H1 (cell line): ENCODE data around the gene IRF3. TPM values are rescaled to one million over a fixed set of nuclear protein-coding genes. Genes with fewer than 3 reads are reported as not detected.

Experiments
- CTCF ChIA-PET: fragments of 300-600 bp; sonication (Branson Sonifier 250); formaldehyde crosslinking; loops from one replicate; lab custom pipeline; 2021; ENCODE audit not compliant: partially characterized antibody; lab: Charles Lee
- POLR2A ChIA-PET: fragments of 300-600 bp; sonication (Branson Sonifier 250); formaldehyde crosslinking; loops from one replicate; lab custom pipeline; 2021; ENCODE audit warnings: inconsistent platforms; ENCODE audit not compliant: partially characterized antibody; lab: Charles Lee
- DNase-seq, 2 experiments: peaks; one replicate each; pipeline versions ENCODE4 v3.0.0 to v3.0.0-alpha.2; 2010 to 2022; ENCODE audit warnings: low spot score in 2 of 2, low read depth in 1 of 2, mixed read lengths in 1 of 2
- FAIRE-seq: peaks from 2 replicates; lab custom pipeline; 2011; peaks lifted over from hg19 to GRCh38; lab: Jason Lieb, UNC
- H2AFZ ChIP-seq: 2 replicates; pipeline ENCODE4 v1.8.1; 2012; ENCODE audit warnings: low read length, inconsistent platforms
- H2AK5ac ChIP-seq: 2 replicates; pipeline ENCODE4 v1.6.1; 2013; ENCODE audit warnings: low read depth, low read length
- H2BK120ac ChIP-seq: replicated peaks from 2 replicates; pipeline ENCODE3; 2013; ENCODE audit warnings: low read depth, low read length, inconsistent platforms
- H2BK12ac ChIP-seq: 2 replicates; pipeline ENCODE4 v1.6.1; 2013; ENCODE audit warnings: low read depth, low read length
- H2BK15ac ChIP-seq: 2 replicates; pipeline ENCODE4 v1.6.1; 2013; ENCODE audit warnings: low read length
- H2BK20ac ChIP-seq: 2 replicates; pipeline ENCODE4 v1.6.1; 2013; ENCODE audit warnings: low read length
- H2BK5ac ChIP-seq: 2 replicates; pipeline ENCODE4 v1.6.1; 2013; ENCODE audit warnings: low read depth, low read length
- H3K14ac ChIP-seq: 2 replicates; pipeline ENCODE4 v1.6.1; 2013; ENCODE audit warnings: inconsistent platforms; ENCODE audit not compliant: insufficient read length
- H3K18ac ChIP-seq: 2 replicates; pipeline ENCODE4 v1.6.1; 2013; ENCODE audit warnings: low read length; ENCODE audit errors: extremely low read depth
- H3K23ac ChIP-seq: 2 replicates; pipeline ENCODE4 v1.6.1; 2013; ENCODE audit warnings: inconsistent platforms; ENCODE audit not compliant: insufficient read length
- H3K23me2 ChIP-seq: 2 replicates; pipeline ENCODE4 v1.6.1; 2013; ENCODE audit warnings: low read depth, low read length
- H3K27ac ChIP-seq: 2 replicates; pipeline ENCODE4 v1.6.1; 2011; ENCODE audit warnings: low read depth, low read length, inconsistent platforms
- H3K27me3 ChIP-seq, 4 experiments: replicated peaks in 1 of 4; 1 replicate in 1 of 4; 2 replicates in 3 of 4; pipeline versions ENCODE4 v1.6.1 to v1.8.1; 2011 to 2013; ENCODE audit warnings: low read length in 3 of 4, mild to moderate bottlenecking in 3 of 4, inconsistent platforms in 2 of 4, mixed read lengths in 2 of 4, moderate library complexity in 1 of 4; ENCODE audit not compliant: control insufficient read depth in 3 of 4, insufficient read depth in 3 of 4; ENCODE audit errors: extremely low read depth in 1 of 4
- H3K36me3 ChIP-seq, 4 experiments: 2 replicates each; pipeline versions ENCODE4 v1.6.1 to v1.8.1; 2011 to 2013; ENCODE audit warnings: mild to moderate bottlenecking in 4 of 4, low read length in 3 of 4, moderate library complexity in 2 of 4, control low read depth in 1 of 4, inconsistent platforms in 1 of 4; ENCODE audit not compliant: insufficient read depth in 4 of 4, control insufficient read depth in 2 of 4
- H3K4ac ChIP-seq: replicated peaks from 2 replicates; pipeline ENCODE3; 2013; ENCODE audit warnings: low read length, low read depth, mixed read lengths, inconsistent platforms; ENCODE audit not compliant: insufficient read length
- H3K4me1 ChIP-seq, 4 experiments: replicated peaks in 1 of 4; 1 replicate in 1 of 4; 2 replicates in 3 of 4; pipeline versions ENCODE4 v1.6.1 to v1.8.1; 2011 to 2013; ENCODE audit warnings: low read length in 3 of 4, inconsistent platforms in 2 of 4, mixed read lengths in 1 of 4; ENCODE audit not compliant: insufficient read depth in 4 of 4, control insufficient read depth in 3 of 4
- H3K4me2 ChIP-seq, 2 experiments: 2 replicates each; pipeline versions ENCODE4 v1.6.1 to v1.8.1; 2011 to 2013; ENCODE audit warnings: low read depth in 2 of 2, low read length in 2 of 2, control low read depth in 1 of 2, inconsistent platforms in 1 of 2, mild to moderate bottlenecking in 1 of 2; ENCODE audit not compliant: insufficient read depth in 1 of 2
- H3K4me3 ChIP-seq, 4 experiments: fragments of 200-600, 300-600 bp in 1 of 4; sonication (generic), shearing (Covaris generic), sonication (Bioruptor Twin) in 1 of 4; 2 replicates each; pipeline versions ENCODE4 v1.5.1 to v1.8.1; 2011 to 2016; ENCODE audit warnings: low read length in 4 of 4, low read depth in 3 of 4, control low read depth in 2 of 4, inconsistent platforms in 2 of 4, mild to moderate bottlenecking in 2 of 4, mixed read lengths in 1 of 4, moderate library complexity in 1 of 4; ENCODE audit not compliant: insufficient read depth in 2 of 4; ENCODE audit errors: extremely low read depth in 1 of 4
- H3K56ac ChIP-seq: replicated peaks from 2 replicates; pipeline ENCODE3; 2013; ENCODE audit warnings: low read depth, mild to moderate bottlenecking, mixed read lengths, low read length, inconsistent platforms; ENCODE audit not compliant: insufficient read length
- H3K79me1 ChIP-seq: 2 replicates; pipeline ENCODE4 v1.6.1; 2013; ENCODE audit warnings: low read depth, low read length, control low read depth
- H3K79me2 ChIP-seq, 2 experiments: 2 replicates each; pipeline versions ENCODE4 v1.6.1 to v1.8.1; 2012 to 2013; ENCODE audit warnings: low read length in 2 of 2, mild to moderate bottlenecking in 2 of 2, inconsistent platforms in 1 of 2; ENCODE audit not compliant: insufficient read depth in 2 of 2, control insufficient read depth in 1 of 2
- H3K9ac ChIP-seq, 4 experiments: replicated peaks in 1 of 4; 1 replicate in 1 of 4; 2 replicates in 3 of 4; pipeline versions ENCODE4 v1.6.1 to v1.8.1; 2011 to 2013; ENCODE audit warnings: low read depth in 3 of 4, low read length in 3 of 4, control low read depth in 2 of 4, mild to moderate bottlenecking in 2 of 4, moderate library complexity in 2 of 4, inconsistent platforms in 1 of 4; ENCODE audit errors: extremely low read depth in 1 of 4
- H3K9me3 ChIP-seq, 2 experiments: 2 replicates each; pipeline versions ENCODE4 v1.6.1 to v1.8.1; 2012 to 2013; ENCODE audit warnings: mild to moderate bottlenecking in 2 of 2, moderate library complexity in 2 of 2, control low read depth in 1 of 2, inconsistent platforms in 1 of 2, low read depth in 1 of 2, low read length in 1 of 2, mixed read lengths in 1 of 2; ENCODE audit not compliant: insufficient read depth in 2 of 2
- H4K20me1 ChIP-seq, 2 experiments: replicated peaks in 1 of 2; 2 replicates each; pipeline versions ENCODE3 to v1.8.1; 2011 to 2013; ENCODE audit warnings: inconsistent platforms in 2 of 2, low read length in 2 of 2, mild to moderate bottlenecking in 1 of 2; ENCODE audit not compliant: insufficient read depth in 2 of 2, control insufficient read depth in 1 of 2
- H4K5ac ChIP-seq: 2 replicates; pipeline ENCODE4 v1.6.1; 2013; ENCODE audit warnings: low read length, low read depth, mixed read lengths, inconsistent platforms; ENCODE audit not compliant: insufficient read length
- H4K8ac ChIP-seq: 2 replicates; pipeline ENCODE4 v1.8.0; 2013; ENCODE audit warnings: mild to moderate bottlenecking, moderate library complexity, low read length, inconsistent platforms; ENCODE audit not compliant: insufficient read depth; ENCODE audit errors: extremely low read depth
- H4K91ac ChIP-seq: replicated peaks from 2 replicates; pipeline ENCODE3; 2013; ENCODE audit warnings: low read length, mixed read lengths, inconsistent platforms; ENCODE audit not compliant: insufficient read length
- ASH2L ChIP-seq: fragments of 200-600, 300-600 bp; sonication (generic); IDR thresholded peaks from one replicate; pipeline ENCODE4 v1.7.1; 2017; ENCODE audit warnings: low read length
- JUND ChIP-seq: IDR thresholded peaks from 2 replicates; pipeline ENCODE4 v1.6.1; 2011; ENCODE audit warnings: mild to moderate bottlenecking, improper control_type of control experiment, low read length
- POLR2AphosphoS5 ChIP-seq: IDR thresholded peaks from 2 replicates; pipeline ENCODE4 v1.6.1; 2011; ENCODE audit warnings: low read depth, low read length
- RNF2 ChIP-seq: fragments of 200-900, 300-1000 bp; sonication (generic); IDR thresholded peaks from 2 replicates; pipeline ENCODE4 v1.7.1; 2016; ENCODE audit warnings: borderline replicate concordance, low read depth, mild to moderate bottlenecking, antibody characterized with exemption, low read length; ENCODE audit not compliant: poor library complexity, severe bottlenecking; ENCODE audit errors: missing control alignments
- SIRT6 ChIP-seq: IDR thresholded peaks from one replicate; pipeline ENCODE4 v1.7.1; 2012; ENCODE audit warnings: low read length, inconsistent platforms
- SP4 ChIP-seq: IDR thresholded peaks from 2 replicates; pipeline ENCODE4 v1.6.1; 2012; ENCODE audit warnings: low read length, inconsistent platforms
- WGBS, 2 experiments: shearing (Covaris generic) in 1 of 2; methylation state at CpG; one replicate each; pipeline versions ENCODE4 v1.1.6 to v1.1.7; 2013 to 2015; ENCODE audit warnings: low lambda C conversion rate in 2 of 2, mixed read lengths in 2 of 2, inconsistent platforms in 1 of 2, low coverage in 1 of 2, missing lambda C conversion rate in 1 of 2; ENCODE audit not compliant: insufficient replicate concordance in 2 of 2, insufficient coverage in 1 of 2, insufficient read length in 1 of 2; ENCODE audit errors: extremely low coverage in 1 of 2, missing lambda C conversion rate in 1 of 2; 5-methylcytosine and 5-hydroxymethylcytosine counted together
- polyA plus RNA-seq, 7 experiments: library from polyadenylated mRNA; depleted of rRNA in 3 of 7; stranded (reverse) in 5 of 7; unstranded in 2 of 7; fragments of >200 nt in 5 of 7; fragments of 200-250 nt in 2 of 7; gene quantifications; 1 replicate in 5 of 7; 2 replicates in 1 of 7; 4 replicates in 1 of 7; pipeline versions ENCODE4 v1.2.1 to v1.2.3, GENCODE V29; 2011 to 2013; ENCODE audit warnings: missing spikeins in 2 of 7, mixed read lengths in 2 of 7
- total RNA-seq: library from RNA; stranded (reverse); fragmentation: NEBNext Ultra II Directional; extraction: Animal tissue kit (Norgen Biotek cat#: 25700); gene quantifications from 2 replicates; pipeline ENCODE4 v1.2.1, GENCODE V29; 2021
- TF ChIP-seq, protein P1 (sequence below), 3 experiments: IDR thresholded peaks; 1 replicate in 2 of 3; 2 replicates in 1 of 3; pipeline versions ENCODE4 v1.5.1 to v1.6.1; 2011; ENCODE audit warnings: low read length in 3 of 3, mild to moderate bottlenecking in 3 of 3, inconsistent platforms in 2 of 3, low read depth in 1 of 3, moderate library complexity in 1 of 3; ENCODE audit not compliant: insufficient read depth in 1 of 3; ENCODE audit errors: control extremely low read depth in 1 of 3

IRF3 gene
- total and polyA plus RNA-seq, 2 of the 8 experiments (the other 6 are each of a cell fraction or from before 2014, with no cell fraction given): 103 to 114 TPM

DNA sequence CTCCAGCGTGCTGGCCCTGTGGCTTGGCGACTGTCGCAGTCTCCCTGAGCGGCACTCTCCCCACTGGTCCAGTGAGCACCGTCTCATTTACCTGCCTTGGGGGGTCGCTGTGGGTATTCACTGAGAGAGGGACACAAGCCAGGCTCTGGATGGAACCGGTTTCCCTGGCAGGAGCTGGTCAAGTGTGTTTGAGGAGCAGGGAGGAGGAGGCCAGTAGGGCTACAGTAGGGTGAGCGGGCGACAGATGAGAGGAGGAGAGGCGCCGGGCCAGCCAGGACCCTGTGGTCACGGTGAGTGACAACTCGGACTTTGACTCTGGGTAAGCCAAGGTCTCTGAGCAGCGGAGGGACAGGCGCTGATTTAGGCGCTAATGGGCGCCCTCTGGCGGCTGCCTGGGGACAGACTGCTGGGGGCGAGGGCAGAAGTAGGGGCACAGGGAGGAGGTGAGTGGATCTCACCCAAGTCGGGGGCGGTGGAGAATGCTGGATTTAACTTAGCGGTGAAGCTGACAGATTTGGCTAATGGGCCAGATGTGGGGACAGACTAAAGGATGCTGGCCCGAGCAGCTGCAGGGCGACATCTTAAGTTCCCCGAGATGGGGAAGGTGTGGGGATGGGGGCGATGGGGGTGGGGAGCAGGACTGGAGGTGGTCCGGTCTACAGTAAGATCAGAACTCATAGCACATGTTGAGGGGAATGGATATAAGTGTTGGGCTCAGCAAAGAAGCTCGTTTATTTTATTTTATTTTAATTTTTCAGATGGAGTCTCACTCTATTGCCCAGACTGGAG, 6.7 kb upstream of the IRF3 start:
- no peaks in the 10 kb centered on the region; the same call in 1 of the 2 replicates for H3K79me1 ChIP-seq
- no peak overlapping the region for H2BK120ac ChIP-seq
- H3K23me2 ChIP-seq: no peaks in the 10 kb centered on the region; the same call in 1 of the 2 replicates
- peaks cover 2 to 21% (median 9%) of the 10 kb centered on the region in 4 experiments; a peak in 7 of 8 replicates for H3K36me3 ChIP-seq
- H3K27me3 ChIP-seq: no peaks in the 10 kb centered on the region
- ChIA-PET CTCF (interaction anchor here (0.7 to 7.4 kb wide), 23 partner anchors 8 to 905 kb away, joined by 3 to 39 read pairs (median 5); partner anchors contain the start of genes CPT1C, RCN3, RRAS and SCAF1), POLR2A (interaction anchor here (0.6 to 14.5 kb wide), 13 partner anchors 9 to 176 kb away, joined by 3 to 275 read pairs (median 4); partner anchors contain the start of genes ADM5, BCL2L12, CPT1C and IRF3)
- H2BK15ac ChIP-seq: no peak overlapping the region
- H4K20me1 ChIP-seq: peaks cover 0 to 3% of the 10 kb centered on the region in 2 experiments
- no peak overlapping the region for H4K5ac ChIP-seq
- FAIRE-seq: no peak
- H2AK5ac ChIP-seq: no peak overlapping the region
- H3K27ac ChIP-seq: peak overlapping the region; percentile 46; the same call in 1 of the 2 replicates
- peaks cover 4 to 7% of the 10 kb centered on the region in 2 experiments; a peak in 1 of 4 replicates for H3K79me2 ChIP-seq
- H2AFZ ChIP-seq: peak overlapping the region; percentile 70; the same call in 1 of the 2 replicates
- peaks cover 0 to 6% (median 2%) of the 10 kb centered on the region in 4 experiments; a peak in 4 of 7 replicates for H3K4me1 ChIP-seq
- no peak overlapping the region for H3K56ac ChIP-seq
- H3K4me2 ChIP-seq: peak overlapping the region; percentile 12 to 70
- no peak overlapping the region for H2BK12ac ChIP-seq
- H3K9ac ChIP-seq: peak overlapping the region in 2 of 4 experiments; percentile 51 to 53; a peak in 4 of 7 replicates
- peak overlapping the region; percentile 78; the same call in 1 of the 2 replicates for H4K8ac ChIP-seq
- peak overlapping the region in 2 of 4 experiments; percentile 26 to 51; a peak in 2 of 8 replicates for H3K4me3 ChIP-seq
- H3K23ac ChIP-seq: no peak overlapping the region
- H3K14ac ChIP-seq: no peak overlapping the region
- WGBS, 2 experiments: 17% methylated on average over 24 of the region's 28 CpGs; no CpG with 5 or more reads in 1 of the 2 experiments
- H2BK5ac ChIP-seq: peak overlapping the region; percentile 41
- H2BK20ac ChIP-seq: no peak overlapping the region
- no peak overlapping the region for H3K4ac ChIP-seq
- H3K9me3 ChIP-seq: no peaks in the 10 kb centered on the region
- H4K91ac ChIP-seq: peak overlapping the region; percentile 58
- H3K18ac ChIP-seq: no peak overlapping the region
- DNase-seq: peak; percentile 74 to 95
- 0 out of 2 replicates have a peak, but pooled peaks have one; percentile 40 for TF ChIP-seq POLR2AphosphoS5
- peak; percentile 72 for TF ChIP-seq ASH2L
- TF ChIP-seq SP4: peak; percentile 88; the same call in 1 of the 2 replicates
- TF ChIP-seq JUND: no peak
- no peak for TF ChIP-seq RNF2
- TF ChIP-seq, protein P1, sequence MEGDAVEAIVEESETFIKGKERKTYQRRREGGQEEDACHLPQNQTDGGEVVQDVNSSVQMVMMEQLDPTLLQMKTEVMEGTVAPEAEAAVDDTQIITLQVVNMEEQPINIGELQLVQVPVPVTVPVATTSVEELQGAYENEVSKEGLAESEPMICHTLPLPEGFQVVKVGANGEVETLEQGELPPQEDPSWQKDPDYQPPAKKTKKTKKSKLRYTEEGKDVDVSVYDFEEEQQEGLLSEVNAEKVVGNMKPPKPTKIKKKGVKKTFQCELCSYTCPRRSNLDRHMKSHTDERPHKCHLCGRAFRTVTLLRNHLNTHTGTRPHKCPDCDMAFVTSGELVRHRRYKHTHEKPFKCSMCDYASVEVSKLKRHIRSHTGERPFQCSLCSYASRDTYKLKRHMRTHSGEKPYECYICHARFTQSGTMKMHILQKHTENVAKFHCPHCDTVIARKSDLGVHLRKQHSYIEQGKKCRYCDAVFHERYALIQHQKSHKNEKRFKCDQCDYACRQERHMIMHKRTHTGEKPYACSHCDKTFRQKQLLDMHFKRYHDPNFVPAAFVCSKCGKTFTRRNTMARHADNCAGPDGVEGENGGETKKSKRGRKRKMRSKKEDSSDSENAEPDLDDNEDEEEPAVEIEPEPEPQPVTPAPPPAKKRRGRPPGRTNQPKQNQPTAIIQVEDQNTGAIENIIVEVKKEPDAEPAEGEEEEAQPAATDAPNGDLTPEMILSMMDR (IDR thresholded peaks at IDR 0.05; ENCODE audit: control extremely low read depth in 1 of 3, insufficient read depth in 1 of 3, low read depth in 1 of 3, low read length in 3 of 3): peak; percentile 82 to 96 (median 94)
- TF ChIP-seq SIRT6: no peak
